Hepatocyte (in vitro differentiated cells): ENCODE data around the gene ACY1. TPM values are rescaled to one million over a fixed set of nuclear protein-coding genes. Genes with fewer than 3 reads are reported as not detected.

Experiments used
- DNase-seq: peaks from one replicate; pipeline ENCODE4 v3.0.0-alpha.2; 2016; ENCODE audit warnings: low spot score
- H2AFZ ChIP-seq: fragments of 200-600 bp; sonication (generic); 2 replicates; pipeline ENCODE4 v1.6.0; 2016; ENCODE audit warnings: antibody characterized with exemption, mild to moderate bottlenecking
- H3K27ac ChIP-seq: fragments of 200-600 bp; sonication (generic); 2 replicates; pipeline ENCODE4 v1.5.1; 2016; ENCODE audit warnings: mild to moderate bottlenecking
- H3K27me3 ChIP-seq: fragments of 200-600 bp; sonication (generic); 2 replicates; pipeline ENCODE4 v1.6.1; 2016
- H3K36me3 ChIP-seq: fragments of 200-600 bp; sonication (generic); replicated peaks from 2 replicates; pipeline ENCODE4 v1.5.1; 2016; ENCODE audit warnings: low read depth; ENCODE audit not compliant: insufficient read depth
- H3K4me1 ChIP-seq: fragments of 200-600 bp; sonication (generic); 2 replicates; pipeline ENCODE4 v1.5.1; 2016; ENCODE audit warnings: mild to moderate bottlenecking, moderate library complexity; ENCODE audit not compliant: insufficient read depth
- H3K4me2 ChIP-seq: fragments of 200-600 bp; sonication (generic); 2 replicates; pipeline ENCODE4 v1.6.0; 2016
- H3K4me3 ChIP-seq: fragments of 200-600 bp; sonication (generic); 2 replicates; pipeline ENCODE4 v1.5.1; 2016; ENCODE audit warnings: mild to moderate bottlenecking
- H3K79me2 ChIP-seq: fragments of 200-600 bp; sonication (generic); 2 replicates; pipeline ENCODE4 v1.6.0; 2017; ENCODE audit warnings: mild to moderate bottlenecking
- H3K9me2 ChIP-seq: fragments of 200-600 bp; sonication (generic); replicated peaks from 2 replicates; pipeline ENCODE4 v1.6.0; 2017; ENCODE audit warnings: mild to moderate bottlenecking; ENCODE audit not compliant: insufficient read depth
- H3K9me3 ChIP-seq: fragments of 200-600 bp; sonication (generic); 2 replicates; pipeline ENCODE4 v1.5.1; 2016; ENCODE audit warnings: low read depth, mild to moderate bottlenecking
- H4K20me1 ChIP-seq: fragments of 200-600 bp; sonication (generic); 2 replicates; pipeline ENCODE4 v1.6.0; 2016; ENCODE audit warnings: mild to moderate bottlenecking; ENCODE audit not compliant: insufficient read depth, poor library complexity, severe bottlenecking
- EZH2 ChIP-seq: fragments of 200-600 bp; sonication (generic); IDR thresholded peaks from 2 replicates; pipeline ENCODE4 v1.6.1; 2016; ENCODE audit warnings: antibody characterized with exemption, mild to moderate bottlenecking, borderline replicate concordance
- EZH2phosphoT487 ChIP-seq: fragments of 200-600 bp; sonication (generic); IDR thresholded peaks from one replicate; pipeline ENCODE4 v1.6.1; 2018; ENCODE audit warnings: antibody characterized with exemption, mild to moderate bottlenecking, low read depth, moderate library complexity; ENCODE audit not compliant: unreplicated experiment, severe bottlenecking
- WGBS: methylation state at CpG from one replicate; pipeline ENCODE4 v1.1.6; 2016; ENCODE audit warnings: low lambda C conversion rate; ENCODE audit errors: missing lambda C conversion rate; 5-methylcytosine and 5-hydroxymethylcytosine counted together
- polyA plus RNA-seq: library from polyadenylated mRNA; unstranded; fragments of >200 nt; fragmentation: Nextera tagmentation; extraction: Ambion mirVana; gene quantifications from 2 replicates; pipeline ENCODE4 v1.2.1, GENCODE V29; 2016
- total RNA-seq: library from RNA; depleted of rRNA; stranded (reverse); fragments of >200 nt; gene quantifications from 2 replicates; pipeline ENCODE4 v1.2.3, GENCODE V29; 2014
- TF ChIP-seq, protein P1 (sequence below): fragments of 200-600 bp; sonication (generic); IDR thresholded peaks from 2 replicates; pipeline ENCODE4 v1.5.1; 2016; ENCODE audit warnings: antibody characterized with exemption, mild to moderate bottlenecking; ENCODE audit not compliant: poor library complexity

The ACY1 gene
- total RNA-seq: 114 and 164 TPM in 2 replicates
- polyA plus RNA-seq: 148 and 183 TPM in 2 replicates

DNA sequence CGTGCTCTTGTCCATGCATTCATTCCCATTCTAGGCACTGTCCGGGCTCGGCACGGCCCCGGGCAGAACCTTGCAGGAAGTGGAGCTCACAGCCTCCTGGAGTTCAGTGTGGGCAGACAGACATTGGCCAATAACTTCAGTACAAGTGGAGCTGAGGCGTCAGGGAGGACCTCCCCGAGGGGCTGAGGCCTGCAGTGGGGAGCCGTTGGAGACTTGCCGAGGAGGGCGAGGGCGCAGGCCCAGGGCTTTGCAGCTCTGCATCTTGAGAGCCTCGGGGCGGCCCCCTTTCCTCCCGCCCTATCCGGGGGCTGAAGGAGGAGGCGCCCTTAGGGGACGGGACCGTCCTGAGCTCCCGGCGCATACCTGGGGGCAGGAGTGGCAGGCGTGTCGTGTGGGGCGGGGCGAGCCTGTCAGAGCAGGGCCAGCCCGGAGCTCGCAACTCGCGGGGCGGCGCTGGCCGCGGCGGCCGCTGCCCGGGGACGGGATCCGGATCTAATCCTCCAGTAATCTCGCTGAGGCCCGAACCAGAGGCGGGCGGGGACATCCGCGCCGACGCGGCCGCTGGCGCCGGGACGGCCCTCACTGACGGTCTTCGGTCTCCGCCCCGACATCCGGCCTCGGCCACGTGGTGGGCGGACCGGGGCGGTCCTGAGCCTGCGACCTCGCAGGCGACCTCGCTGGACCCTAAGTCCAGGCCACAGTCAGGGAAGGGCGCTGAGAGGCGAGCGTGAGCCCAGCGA is at the start of gene ACY1:
Gene ACY1, plus strand, starts transcription at position 698 of the 740 bp plus-strand sequence. CDS start 530 bp downstream, outside the sequence.
- Histone ChIP-seq H3K79me2 (peaks cover 23% of the 10 kb centered on the region), H3K4me1 (peaks cover 30% of the 10 kb centered on the region), H2AFZ (peak within 1 kb of the TSS; percentile 42), H3K27me3 (no peaks in the 10 kb centered on the region), H3K4me3 (peak within 1 kb of the TSS; percentile 37), H3K27ac (peak within 1 kb of the TSS; percentile 97), H3K36me3 (no peaks in the 10 kb centered on the region), H4K20me1 (no peaks in the 10 kb centered on the region), H3K9me2 (no peaks in the 10 kb centered on the region), H3K4me2 (peak within 1 kb of the TSS; percentile 78), H3K9me3 (no peaks in the 10 kb centered on the region)
- WGBS: under 1% methylated on average over 64 of the region's 68 CpGs
- TF ChIP-seq EZH2phosphoT487 (no peak), EZH2 (no peak)
- peak; percentile 95 for DNase-seq

DNA sequence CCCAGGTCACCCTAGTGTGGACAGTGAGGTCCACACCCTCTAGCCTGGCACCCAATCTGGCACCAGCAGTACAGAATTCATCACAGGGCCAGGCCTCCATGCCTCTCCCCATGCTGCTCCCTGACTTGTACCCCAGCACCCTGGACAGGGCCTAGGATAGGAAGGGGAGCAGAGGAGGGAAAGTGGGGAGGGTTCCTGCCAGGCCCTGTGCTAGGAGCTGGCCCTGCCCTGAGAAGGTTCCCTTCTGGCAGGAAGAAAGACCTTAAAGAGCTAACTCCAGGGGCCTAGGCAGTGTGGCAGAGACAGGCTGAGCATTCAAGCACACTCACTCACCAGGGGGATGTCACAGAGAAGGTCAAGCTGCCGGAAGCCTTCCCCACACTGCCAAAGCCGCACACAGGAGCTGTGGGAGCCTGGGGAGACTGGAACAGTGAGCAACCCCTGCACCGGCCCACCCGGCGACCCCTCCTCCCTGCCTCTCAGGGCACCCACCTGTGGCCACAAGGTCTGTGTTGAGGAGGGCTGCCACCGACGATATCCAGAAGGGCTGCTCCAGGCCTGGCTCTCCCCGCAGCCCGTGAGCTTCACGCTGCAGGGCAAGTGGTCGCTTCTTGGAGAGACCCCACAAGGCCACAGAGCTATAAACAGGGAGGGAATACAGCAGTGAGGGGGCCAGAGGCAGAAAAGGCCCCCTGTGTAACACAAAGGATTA is 49.0 kb upstream of the ACY1 start:
- TF ChIP-seq, protein P1, sequence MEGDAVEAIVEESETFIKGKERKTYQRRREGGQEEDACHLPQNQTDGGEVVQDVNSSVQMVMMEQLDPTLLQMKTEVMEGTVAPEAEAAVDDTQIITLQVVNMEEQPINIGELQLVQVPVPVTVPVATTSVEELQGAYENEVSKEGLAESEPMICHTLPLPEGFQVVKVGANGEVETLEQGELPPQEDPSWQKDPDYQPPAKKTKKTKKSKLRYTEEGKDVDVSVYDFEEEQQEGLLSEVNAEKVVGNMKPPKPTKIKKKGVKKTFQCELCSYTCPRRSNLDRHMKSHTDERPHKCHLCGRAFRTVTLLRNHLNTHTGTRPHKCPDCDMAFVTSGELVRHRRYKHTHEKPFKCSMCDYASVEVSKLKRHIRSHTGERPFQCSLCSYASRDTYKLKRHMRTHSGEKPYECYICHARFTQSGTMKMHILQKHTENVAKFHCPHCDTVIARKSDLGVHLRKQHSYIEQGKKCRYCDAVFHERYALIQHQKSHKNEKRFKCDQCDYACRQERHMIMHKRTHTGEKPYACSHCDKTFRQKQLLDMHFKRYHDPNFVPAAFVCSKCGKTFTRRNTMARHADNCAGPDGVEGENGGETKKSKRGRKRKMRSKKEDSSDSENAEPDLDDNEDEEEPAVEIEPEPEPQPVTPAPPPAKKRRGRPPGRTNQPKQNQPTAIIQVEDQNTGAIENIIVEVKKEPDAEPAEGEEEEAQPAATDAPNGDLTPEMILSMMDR: no peak
- no peak for TF ChIP-seq EZH2
- no peak for TF ChIP-seq EZH2phosphoT487
- peaks cover 3% of the 10 kb centered on the region for H3K79me2 ChIP-seq
- no peak overlapping the region for H3K27ac ChIP-seq
- H3K9me3 ChIP-seq: no peaks in the 10 kb centered on the region
- H2AFZ ChIP-seq: no peak overlapping the region
- H3K36me3 ChIP-seq: no peaks in the 10 kb centered on the region
- H4K20me1 ChIP-seq: no peaks in the 10 kb centered on the region
- WGBS: 95% methylated on average over 11 of the region's 11 CpGs
- H3K4me1 ChIP-seq: no peaks in the 10 kb centered on the region
- no peak for DNase-seq
- H3K4me3 ChIP-seq: no peak overlapping the region
- H3K4me2 ChIP-seq: no peak overlapping the region
- no peaks in the 10 kb centered on the region for H3K9me2 ChIP-seq
- H3K27me3 ChIP-seq: no peaks in the 10 kb centered on the region

DNA sequence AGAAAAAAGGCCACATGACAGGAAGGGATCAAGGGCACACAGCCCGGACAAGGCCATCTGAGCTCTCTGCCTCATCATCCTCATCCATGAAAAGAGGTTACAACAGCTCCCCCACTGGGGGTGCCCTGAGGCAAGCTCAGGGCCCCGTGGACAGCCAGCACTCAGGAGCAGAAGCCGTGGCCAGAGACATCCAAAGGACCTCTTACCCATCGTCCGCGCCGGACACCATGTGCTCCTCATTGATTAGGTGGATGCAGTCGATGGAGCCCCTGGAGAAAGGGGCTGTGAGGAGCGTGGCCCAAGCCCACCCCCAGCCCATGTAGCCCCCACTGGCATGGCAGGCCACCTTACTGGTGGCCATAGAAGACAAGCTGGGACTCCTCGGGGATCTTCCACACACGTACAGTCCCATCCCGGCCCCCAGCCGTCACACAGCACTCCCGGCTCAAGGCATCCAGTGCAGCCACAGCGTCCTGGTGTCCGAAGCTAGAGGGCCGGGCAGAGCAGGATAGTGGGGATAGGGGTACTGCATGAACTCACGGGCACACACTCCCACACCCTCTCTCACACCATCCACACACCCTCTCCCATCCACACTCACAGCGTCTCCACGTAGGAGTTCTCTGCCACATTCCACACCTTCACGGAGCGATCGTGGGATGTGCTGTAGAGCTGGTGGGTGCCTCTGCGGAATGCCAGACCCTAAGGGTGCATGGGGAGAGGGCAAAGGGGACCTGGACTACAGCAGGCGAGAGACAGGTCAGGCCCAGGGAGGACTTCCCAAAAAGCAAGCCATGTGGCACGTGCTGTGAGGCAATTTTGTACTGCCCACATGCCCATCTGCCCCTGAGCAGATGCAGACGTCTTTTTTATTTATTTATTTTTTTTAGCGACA is 48.1 kb upstream of the ACY1 start:
- H3K4me2 ChIP-seq: no peak overlapping the region
- no peaks in the 10 kb centered on the region for H3K4me1 ChIP-seq
- WGBS: 96% methylated on average over 27 of the region's 28 CpGs

More for the DNA sequence above, 48.1 kb upstream of the ACY1 start:
- H3K4me3 ChIP-seq: no peak overlapping the region
- peaks cover 13% of the 10 kb centered on the region for H3K79me2 ChIP-seq
- no peaks in the 10 kb centered on the region for H3K9me3 ChIP-seq
- no peaks in the 10 kb centered on the region for H3K9me2 ChIP-seq
- H3K27ac ChIP-seq: no peak overlapping the region
- H3K27me3 ChIP-seq: no peaks in the 10 kb centered on the region
- no peaks in the 10 kb centered on the region for H4K20me1 ChIP-seq
- no peak for DNase-seq
- TF ChIP-seq, protein P1: no peak
- H3K36me3 ChIP-seq: no peaks in the 10 kb centered on the region
- no peak overlapping the region for H2AFZ ChIP-seq
